Muscle of back (tissue), 11 donors: ENCODE results near the gene ANKS1A. TPM values are rescaled to one million over a fixed set of nuclear protein-coding genes. Genes with fewer than 3 reads are reported as not detected.
"Not testable (repeated sequence)": the region's sequence is repeated elsewhere in the genome, so short reads cannot be mapped to it uniquely, and the experiment has no call there.

ENCODE experiments used
- DNase-seq, 3 donors: peaks; one replicate each; pipeline versions ENCODE4 v3.0.0 to v3.0.0-alpha.2; 2013
- polyA plus RNA-seq, 10 donors: library from polyadenylated mRNA; unstranded; fragments of 120-200 nt; gene quantifications; one replicate each; pipeline ENCODE4 v1.2.1, GENCODE V29; 2013; ENCODE audit not compliant: insufficient read length in 10 of 10

The ANKS1A gene
- polyA plus RNA-seq, 10 donors = 27.0 to 45.3 (median 34.3) TPM

- no peak for DNase-seq
Observed at GRCh38 chr6:35105078-35105477, 216.0 kb downstream of the ANKS1A start.

DNA sequence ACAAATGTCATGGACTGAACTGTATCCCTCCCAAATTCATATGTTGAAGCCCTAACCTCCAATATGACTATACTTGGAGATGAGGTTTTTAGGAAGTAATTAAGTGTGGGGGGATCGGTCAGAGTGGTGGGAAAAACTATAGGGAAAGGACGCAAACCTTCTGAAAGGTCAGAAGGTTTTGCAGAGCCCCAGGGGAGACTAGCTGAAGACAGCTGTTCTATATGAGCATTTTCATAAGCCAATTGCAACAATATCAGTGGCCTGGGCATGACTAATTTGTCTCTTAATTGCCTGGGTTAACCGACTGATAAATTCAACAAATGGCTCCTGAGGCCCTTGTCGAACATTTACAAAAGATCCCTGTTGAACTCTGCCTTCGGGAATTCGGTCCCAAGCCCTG is 217.0 kb downstream of the ANKS1A start:
- not testable (repeated sequence) for DNase-seq

DNA sequence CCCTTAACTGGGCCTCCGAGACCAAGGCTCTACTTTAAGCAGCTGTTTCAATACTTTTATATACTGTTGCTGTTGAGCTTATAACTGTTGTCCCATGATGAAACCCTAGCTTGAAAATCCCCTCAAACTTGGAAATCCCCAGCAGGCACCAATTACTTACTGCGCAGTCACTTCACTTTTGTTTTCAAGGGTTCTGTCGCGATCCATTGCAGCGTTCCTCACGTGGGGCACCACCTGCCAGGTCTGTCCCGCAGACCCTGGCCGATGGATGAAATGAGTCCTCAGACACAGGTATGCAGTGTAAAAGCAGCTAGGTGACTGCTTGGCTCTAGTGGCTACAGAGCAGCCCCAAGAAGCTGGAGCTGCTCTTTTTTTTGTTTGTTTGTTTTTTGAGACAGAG is 218.2 kb downstream of the ANKS1A start:
- DNase-seq = not testable (repeated sequence)

DNA sequence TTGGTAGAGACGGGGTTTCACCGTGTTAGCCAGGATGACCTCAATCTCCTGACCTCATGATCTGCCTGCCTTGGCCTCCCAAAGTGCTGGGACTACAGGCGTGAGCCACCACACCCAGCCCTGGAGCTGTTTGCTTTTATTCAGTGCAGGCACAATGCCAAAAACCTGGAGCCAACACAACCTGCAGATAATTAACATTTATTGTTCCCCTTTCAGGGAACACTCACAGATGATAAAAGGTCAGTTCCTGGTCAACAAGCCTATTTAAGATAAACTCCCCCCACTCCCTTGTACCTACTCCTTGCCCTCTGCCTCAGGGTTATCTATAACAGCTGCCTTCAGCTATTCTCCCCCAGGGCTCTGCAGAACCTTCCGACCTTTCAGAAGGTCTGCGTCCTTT is 218.7 kb downstream of the ANKS1A start:
- DNase-seq = not testable (repeated sequence)

DNA sequence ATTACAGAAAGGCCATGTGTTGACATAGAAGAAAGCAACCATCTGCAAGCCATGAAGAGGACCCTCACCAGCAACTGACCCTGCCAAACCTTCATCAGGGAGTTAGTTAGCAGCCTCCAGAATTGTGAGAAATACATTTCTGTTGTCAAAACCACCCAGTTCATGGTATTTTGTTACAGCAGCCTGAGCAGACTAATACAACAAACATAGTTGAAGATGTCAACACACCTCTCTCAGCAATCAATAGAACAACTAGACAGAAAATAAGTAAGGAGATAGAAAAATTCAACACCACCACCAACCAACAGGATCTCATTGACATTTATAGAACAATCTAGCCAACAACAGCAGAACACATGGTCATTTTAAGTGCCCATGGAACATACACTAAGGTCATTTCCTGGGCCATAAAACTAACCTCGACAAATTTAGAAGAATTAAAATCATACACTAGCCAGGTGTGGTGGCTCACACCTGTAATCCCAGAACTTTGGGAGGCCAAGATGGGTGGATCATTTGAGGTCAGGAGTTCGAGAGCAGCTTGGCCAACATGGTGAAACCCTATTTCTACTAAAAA is 219.3 kb downstream of the ANKS1A start:
- DNase-seq = no peak

DNA sequence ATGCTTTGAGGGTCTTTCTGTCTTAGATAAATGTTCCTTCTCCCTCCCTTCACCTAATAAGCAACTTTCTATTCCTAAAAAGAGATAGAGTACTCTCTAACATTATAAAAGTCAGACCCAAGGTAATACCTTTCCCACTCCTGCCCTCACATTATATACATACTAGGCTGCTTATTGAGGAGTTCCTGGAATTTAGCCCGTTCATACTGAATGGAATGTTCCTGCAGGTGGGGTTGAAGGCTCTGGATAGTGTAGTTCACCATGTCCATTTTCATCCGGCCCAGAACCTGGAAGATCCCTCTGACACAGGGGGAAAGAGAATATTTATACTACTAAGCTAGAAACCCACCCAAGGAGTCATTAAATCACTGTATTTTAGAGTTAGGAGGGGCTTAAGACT is 231.7 kb downstream of the ANKS1A start:
- no peak for DNase-seq

DNA sequence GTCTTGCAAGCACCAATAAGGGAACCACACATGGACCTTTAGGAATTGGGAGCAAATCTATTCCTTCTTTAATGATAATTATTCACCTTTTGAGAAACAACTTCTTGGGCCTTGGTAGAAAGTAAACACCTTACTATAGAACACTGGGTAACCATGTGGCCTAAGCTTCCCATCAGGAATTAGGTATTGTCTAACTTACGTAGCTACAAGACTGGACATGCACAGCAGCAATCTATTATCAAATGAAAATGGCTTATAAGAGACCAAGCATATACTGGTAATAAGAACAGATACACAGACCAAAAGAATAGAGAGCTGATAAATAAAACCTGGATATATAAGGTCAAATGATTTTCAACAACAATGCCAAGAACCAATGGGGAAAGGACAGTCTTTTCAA is 235.3 kb downstream of the ANKS1A start:
- no peak for DNase-seq

DNA sequence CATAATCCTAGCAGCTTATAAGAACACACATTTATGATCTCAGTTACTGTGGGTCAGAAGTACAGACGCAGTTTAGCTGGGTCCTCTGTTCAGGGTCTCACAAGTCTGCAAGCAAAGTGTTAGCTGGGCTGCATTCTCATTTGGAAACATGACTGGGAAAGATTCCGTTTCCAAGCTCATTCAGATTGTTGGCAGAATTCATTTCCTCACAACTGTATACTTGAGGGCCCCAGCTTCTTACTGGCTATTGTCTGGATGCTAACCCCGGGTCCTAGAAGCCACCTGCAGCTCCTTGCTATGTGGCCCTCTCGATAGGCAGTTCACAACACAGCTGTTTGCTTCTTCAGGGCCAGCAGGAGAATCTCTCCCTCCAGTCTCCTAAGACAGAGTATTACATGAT is 239.0 kb downstream of the ANKS1A start:
- DNase-seq = peak in 2 of 3 donors; percentile 55 to 84

DNA sequence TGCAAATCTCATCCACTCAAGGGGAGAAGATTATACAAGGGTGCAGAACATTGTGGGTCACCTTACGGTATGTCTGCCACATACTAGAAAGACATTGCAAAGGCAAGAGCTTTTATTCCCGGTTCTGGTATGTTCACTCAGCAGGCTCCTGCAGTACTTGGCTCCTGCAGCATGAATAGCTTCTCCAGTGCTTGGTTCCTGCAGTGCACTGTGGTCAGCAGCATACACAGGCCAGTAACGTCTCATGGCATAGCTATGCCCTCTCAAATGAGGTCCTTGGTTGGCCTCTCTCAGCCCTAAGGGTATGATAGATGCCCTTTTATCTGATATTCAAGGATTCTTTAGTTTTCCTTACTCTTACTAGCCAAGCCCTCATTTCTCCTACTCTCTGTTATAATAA is 239.4 kb downstream of the ANKS1A start:
- no peak for DNase-seq

DNA sequence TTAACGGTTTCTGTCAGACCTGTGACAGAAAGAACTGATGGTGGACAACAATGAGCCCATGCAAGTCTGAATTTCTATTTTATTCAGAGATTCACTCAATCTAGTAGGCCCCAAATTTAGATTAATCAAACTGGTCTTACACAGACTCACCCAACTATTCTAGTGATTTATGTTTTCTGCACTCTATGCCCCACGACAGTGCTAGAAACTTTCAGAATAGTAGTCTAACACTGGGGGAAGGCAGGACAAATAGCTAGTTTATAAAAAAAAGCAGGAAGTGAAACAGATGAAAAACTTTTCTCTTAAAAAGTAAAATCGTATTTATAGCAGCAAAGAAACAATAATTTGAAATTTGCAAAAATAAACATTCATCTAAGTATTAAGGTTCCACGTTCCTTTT is 247.1 kb downstream of the ANKS1A start:
- no peak for DNase-seq

- not testable (repeated sequence) for DNase-seq
Observed at GRCh38 chr6:35138191-35138590, 249.1 kb downstream of the ANKS1A start.

DNA sequence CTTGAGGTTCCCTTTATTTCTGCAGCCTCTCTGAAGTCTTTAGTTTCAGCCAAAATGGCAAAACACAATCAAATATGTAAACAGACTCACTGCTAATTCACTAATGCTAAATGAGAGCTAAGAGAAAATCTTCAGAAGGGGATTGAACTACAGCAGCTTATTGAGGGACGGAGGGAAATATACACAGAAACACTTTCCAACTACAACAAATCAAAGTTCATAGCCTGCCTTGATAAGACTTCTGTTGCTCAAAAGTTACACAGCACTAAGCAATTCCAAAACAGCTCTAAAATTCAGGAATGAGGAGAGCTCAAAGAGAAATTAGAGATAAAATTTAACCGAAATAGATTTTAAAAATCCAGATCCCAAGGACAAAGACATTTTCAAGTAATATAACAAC is 250.4 kb downstream of the ANKS1A start:
- DNase-seq = no peak

- peak; percentile 67 to 87 (median 81) for DNase-seq
Observed at GRCh38 chr6:35139924-35140638, 251.0 kb downstream of the ANKS1A start.

- DNase-seq = no peak
Observed at GRCh38 chr6:35140639-35141006, 251.6 kb downstream of the ANKS1A start.

Other genes starting within 250 kb of the ANKS1A start
- gene ILRUN, start 192.5 kb upstream of the ANKS1A start, polyA plus RNA-seq = 10 to 100 TPM; 59.4 to 95.9 (median 78.1) TPM
- gene SNRPC, start 131.8 kb upstream of the ANKS1A start, polyA plus RNA-seq = 100 to 1,000 TPM in 8 of 10 donors, 10 to 100 TPM in 2; 89.6 to 128 (median 112) TPM
- gene BLTP3A, start 97.2 kb upstream of the ANKS1A start, polyA plus RNA-seq = 10 to 100 TPM in 9 of 10 donors, 1 to 10 TPM in 1; 8.8 to 16.3 (median 12.8) TPM
- gene TAF11, start 1.2 kb upstream of the ANKS1A start, polyA plus RNA-seq = 10 to 100 TPM; 38.8 to 52.0 (median 43.8) TPM